Upper lobe of left lung (tissue), 6 donors: ENCODE data around the gene TK2. TPM values are rescaled to one million over a fixed set of nuclear protein-coding genes. Genes with fewer than 3 reads are reported as not detected.
"Not testable (repeated sequence)": the region's sequence is repeated elsewhere in the genome, so short reads cannot be mapped to it uniquely, and the experiment has no call there.

Experiments used
- ATAC-seq, 2 donors: fragments of 200-7000 bp; cut with Tn5 transposase; one replicate each; pipeline ENCODE4 v1.9.1; 2022; ENCODE audit warnings: mild to moderate bottlenecking in 2 of 2, moderate library complexity in 2 of 2; ENCODE audit not compliant: low FRiP score in 2 of 2
- DNase-seq, 2 donors: peaks; one replicate each; pipeline ENCODE4 v3.0.0-alpha.2; 2019 to 2020
- H3K27ac ChIP-seq, 4 donors: fragments of 200-600 bp; sonication (generic); one replicate each; pipeline ENCODE4 v1.5.1; 2016 to 2019
- H3K27me3 ChIP-seq, 4 donors: fragments of 200-600 bp; sonication (generic); one replicate each; pipeline ENCODE4 v1.5.1; 2017 to 2019
- H3K36me3 ChIP-seq, 4 donors: fragments of 200-600 bp; sonication (generic); one replicate each; pipeline ENCODE4 v1.5.1; 2016 to 2019
- H3K4me1 ChIP-seq, 4 donors: fragments of 200-600 bp; sonication (generic); one replicate each; pipeline ENCODE4 v1.5.1; 2018 to 2019
- H3K4me3 ChIP-seq, 4 donors: fragments of 200-600 bp; sonication (generic); one replicate each; pipeline ENCODE4 v1.5.1; 2017 to 2019; ENCODE audit warnings: mild to moderate bottlenecking in 2 of 4, moderate library complexity in 1 of 4
- H3K9me3 ChIP-seq, 4 donors: fragments of 200-600 bp; sonication (generic); one replicate each; pipeline ENCODE4 v1.5.1; 2018 to 2019
- EP300 ChIP-seq, 4 donors: sonication (generic); formaldehyde crosslinking; IDR thresholded peaks; one replicate each; pipeline ENCODE4 v1.5.1; 2017; ENCODE audit warnings: antibody characterized with exemption in 4 of 4, control low read depth in 2 of 4
- POLR2A ChIP-seq, 4 donors: fragments of 450-650 bp; IDR thresholded peaks; one replicate each; pipeline ENCODE4 v1.5.1; 2016 to 2017; ENCODE audit warnings: antibody characterized with exemption in 4 of 4, mild to moderate bottlenecking in 2 of 4
- POLR2AphosphoS5 ChIP-seq, 2 donors: sonication (generic); formaldehyde crosslinking; IDR thresholded peaks; one replicate each; pipeline ENCODE4 v1.5.1; 2017; ENCODE audit warnings: antibody characterized with exemption in 2 of 2
- WGBS, 2 donors: methylation state at CpG; one replicate each; pipeline ENCODE4 v1.1.5; 2017 to 2018; 5-methylcytosine and 5-hydroxymethylcytosine counted together
- total RNA-seq, 6 donors: library from RNA; depleted of rRNA in 4 of 6; stranded (reverse); fragments of >200 nt in 4 of 6; gene quantifications; one replicate each; pipeline versions ENCODE4 v1.1.0 to v1.2.1, GENCODE V29; 2016 to 2021
- TF ChIP-seq, protein P1 (sequence below), 6 experiments: fragments of 450-650 bp in 4 of 6; fragments of 200-600 bp in 2 of 6; sonication (generic) in 2 of 6; IDR thresholded peaks; one replicate each; pipeline ENCODE4 v1.5.1; 2016 to 2019; ENCODE audit warnings: antibody characterized with exemption in 6 of 6
- donor health status: DM: no; HTN: no; CAD: no; lungs with moderate emphysema.
- donor health status: DM: no; HTN: yes; CAD: no; lungs with severe emphysema.

The TK2 gene
- 10 to 100 TPM; 28.2 to 54.0 (median 36.6) TPM for total RNA-seq

DNA sequence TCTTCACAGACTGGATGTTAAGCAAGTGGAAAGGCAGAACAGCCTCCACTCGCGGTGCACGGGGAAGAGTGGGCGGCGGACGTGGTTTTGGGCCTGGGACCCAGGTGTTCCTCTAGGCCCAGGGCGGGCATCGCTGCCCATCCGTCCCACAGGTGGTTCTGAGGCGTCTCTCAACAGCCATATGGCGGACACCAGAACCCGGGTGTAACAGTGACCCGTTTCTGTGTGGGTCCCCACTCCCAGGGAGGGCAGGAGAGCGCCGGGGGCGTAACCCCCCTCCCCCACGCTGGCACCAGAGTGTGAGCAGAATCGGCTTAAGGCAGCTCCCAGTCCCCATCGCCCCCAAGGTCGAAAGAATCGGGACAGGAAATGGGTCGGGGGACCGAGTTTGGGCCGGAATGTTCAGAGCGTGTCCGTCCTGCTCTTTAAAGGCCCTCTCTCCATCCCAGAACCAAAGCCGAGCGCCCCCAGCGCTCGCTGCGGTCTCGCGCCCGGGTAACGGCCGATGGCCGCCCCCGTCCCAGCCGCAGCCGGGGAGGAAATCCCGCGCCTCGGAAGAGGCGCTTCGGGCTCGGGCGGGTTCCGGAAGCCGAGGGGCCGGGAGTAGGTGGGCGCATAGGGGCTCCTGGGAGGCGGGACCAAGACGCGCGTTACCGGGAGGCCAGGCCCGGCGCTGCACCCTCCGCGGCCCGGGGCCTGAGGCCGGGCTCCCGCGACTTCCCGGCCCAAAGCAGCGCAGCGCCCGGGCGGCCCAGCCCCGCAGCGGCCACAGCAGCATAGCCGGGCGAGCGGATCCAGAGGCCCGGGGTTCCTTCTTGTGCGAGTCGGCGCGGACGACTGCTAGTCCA lies at the start of gene TK2:
Gene TK2 (minus strand): TSS at position 839 of the 848 bp plus-strand sequence. CDS start 61 bp downstream, at position 778.
- TF ChIP-seq POLR2AphosphoS5 (IDR thresholded peaks at IDR 0.05) (peak; percentile 4 to 42), POLR2A (IDR thresholded peaks at IDR 0.05) (peak in 3 of 4 donors; percentile 13 to 80 (median 79)), EP300 (IDR thresholded peaks at IDR 0.05) (no peak)
- TF ChIP-seq, protein P1, sequence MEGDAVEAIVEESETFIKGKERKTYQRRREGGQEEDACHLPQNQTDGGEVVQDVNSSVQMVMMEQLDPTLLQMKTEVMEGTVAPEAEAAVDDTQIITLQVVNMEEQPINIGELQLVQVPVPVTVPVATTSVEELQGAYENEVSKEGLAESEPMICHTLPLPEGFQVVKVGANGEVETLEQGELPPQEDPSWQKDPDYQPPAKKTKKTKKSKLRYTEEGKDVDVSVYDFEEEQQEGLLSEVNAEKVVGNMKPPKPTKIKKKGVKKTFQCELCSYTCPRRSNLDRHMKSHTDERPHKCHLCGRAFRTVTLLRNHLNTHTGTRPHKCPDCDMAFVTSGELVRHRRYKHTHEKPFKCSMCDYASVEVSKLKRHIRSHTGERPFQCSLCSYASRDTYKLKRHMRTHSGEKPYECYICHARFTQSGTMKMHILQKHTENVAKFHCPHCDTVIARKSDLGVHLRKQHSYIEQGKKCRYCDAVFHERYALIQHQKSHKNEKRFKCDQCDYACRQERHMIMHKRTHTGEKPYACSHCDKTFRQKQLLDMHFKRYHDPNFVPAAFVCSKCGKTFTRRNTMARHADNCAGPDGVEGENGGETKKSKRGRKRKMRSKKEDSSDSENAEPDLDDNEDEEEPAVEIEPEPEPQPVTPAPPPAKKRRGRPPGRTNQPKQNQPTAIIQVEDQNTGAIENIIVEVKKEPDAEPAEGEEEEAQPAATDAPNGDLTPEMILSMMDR (IDR thresholded peaks at IDR 0.05), result peak in 2 of 6 experiments; percentile 22 to 47
- no peaks in the 10 kb centered on the region for H3K9me3 ChIP-seq
- no peaks in the 10 kb centered on the region for H3K27me3 ChIP-seq
- 6 to 17% methylated on average over 16 to 52 of the region's 80 CpGs for WGBS, 2 donors
- H3K36me3 ChIP-seq, result peaks cover 0 to 4% (median 0%) of the 10 kb centered on the region in 4 donors
- peak within 1 kb of the TSS; percentile 40 to 82 (median 69) for H3K4me3 ChIP-seq
- DNase-seq, result peak; percentile 69 to 93
- ATAC-seq, result peak; percentile 62 to 82
- H3K27ac ChIP-seq, result peak within 1 kb of the TSS; percentile 96 to 99 (median 98)
- H3K4me1 ChIP-seq, result peaks cover 38 to 66% (median 46%) of the 10 kb centered on the region in 4 donors

DNA sequence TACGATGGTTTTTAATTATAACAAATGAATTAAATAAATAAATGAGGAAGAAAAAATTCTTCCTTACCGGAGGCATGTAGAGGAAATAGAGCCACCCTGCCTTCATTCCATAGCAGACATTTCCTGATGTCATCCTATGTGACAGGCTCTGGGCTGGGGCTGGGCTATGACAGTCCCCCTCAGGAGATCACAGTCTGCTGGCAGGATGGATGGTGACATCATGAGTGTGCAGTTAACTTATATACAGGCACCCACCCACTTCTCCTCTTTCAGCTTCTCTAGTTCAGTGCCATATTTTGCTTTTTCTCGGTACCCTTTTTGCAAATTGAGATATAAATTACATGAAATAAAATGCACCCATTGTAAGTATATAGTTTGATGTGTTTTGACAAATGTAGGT lies 48.2 kb upstream of the TK2 start:
- DNase-seq (no peak), ATAC-seq (no peak)
- 57 to 58% methylated on average over 3 of the region's 3 CpGs for WGBS, 2 donors
- H3K36me3 ChIP-seq, result no peaks in the 10 kb centered on the region
- TF ChIP-seq POLR2A (IDR thresholded peaks at IDR 0.05) (no peak), EP300 (IDR thresholded peaks at IDR 0.05) (no peak), POLR2AphosphoS5 (IDR thresholded peaks at IDR 0.05) (no peak)
- TF ChIP-seq, protein P1 (IDR thresholded peaks at IDR 0.05), result no peak
- H3K4me1 ChIP-seq, result no peaks in the 10 kb centered on the region
- no peak overlapping the region for H3K4me3 ChIP-seq
- H3K27ac ChIP-seq, result no peak overlapping the region
- no peaks in the 10 kb centered on the region for H3K9me3 ChIP-seq
- no peaks in the 10 kb centered on the region for H3K27me3 ChIP-seq

DNA sequence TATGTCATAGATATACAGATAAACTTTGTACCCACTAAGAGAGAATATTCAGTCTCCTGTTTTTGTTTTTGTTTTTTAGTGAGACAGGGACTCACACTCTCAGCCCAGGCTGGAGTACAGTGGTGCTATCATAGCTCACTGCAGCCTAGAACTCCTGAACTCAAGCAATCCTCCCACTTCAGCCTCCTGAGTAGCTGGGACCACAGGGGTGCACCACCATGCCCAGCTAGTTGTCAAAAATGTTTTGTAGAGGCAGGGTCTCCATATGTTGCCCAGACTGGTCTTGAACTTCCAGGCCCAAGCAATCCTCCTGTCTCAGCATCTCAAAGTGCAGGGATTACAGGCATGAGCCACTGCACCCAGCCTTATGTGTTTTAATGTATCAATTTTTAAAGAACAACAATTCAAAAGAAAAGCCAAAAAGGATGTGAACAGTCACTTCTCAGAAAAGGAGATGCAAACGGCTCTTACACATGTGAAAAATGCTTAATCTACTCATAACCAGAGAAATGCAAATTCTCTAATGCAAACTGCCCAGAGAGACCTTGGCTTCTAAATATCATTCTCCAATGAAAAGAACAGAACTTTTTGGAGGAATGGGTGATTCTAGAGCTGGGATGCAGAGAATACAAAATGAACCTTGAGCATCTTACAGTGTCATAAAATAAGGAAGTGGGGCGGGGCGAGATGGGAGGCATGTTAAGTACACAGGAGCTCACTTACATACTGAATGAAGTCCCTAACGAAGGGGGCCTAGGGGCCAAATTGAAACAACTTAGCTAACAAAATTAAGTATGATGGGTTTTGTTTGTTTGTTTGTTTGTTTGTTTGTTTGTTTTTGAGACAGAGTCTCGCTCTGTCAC lies 47.3 kb upstream of the TK2 start:
- DNase-seq (no peak), ATAC-seq (no peak)
- 81 to 82% methylated on average over 5 of the region's 5 CpGs for WGBS, 2 donors
- TF ChIP-seq POLR2A (IDR thresholded peaks at IDR 0.05), result no peak
- TF ChIP-seq EP300 (IDR thresholded peaks at IDR 0.05), result no peak
- TF ChIP-seq POLR2AphosphoS5 (IDR thresholded peaks at IDR 0.05), result no peak
- TF ChIP-seq, protein P1 (IDR thresholded peaks at IDR 0.05), result no peak
- Histone ChIP-seq H3K4me3 (no peak overlapping the region), H3K9me3 (no peaks in the 10 kb centered on the region), H3K4me1 (no peaks in the 10 kb centered on the region), H3K27ac (no peak overlapping the region), H3K27me3 (no peaks in the 10 kb centered on the region), H3K36me3 (no peaks in the 10 kb centered on the region)

DNA sequence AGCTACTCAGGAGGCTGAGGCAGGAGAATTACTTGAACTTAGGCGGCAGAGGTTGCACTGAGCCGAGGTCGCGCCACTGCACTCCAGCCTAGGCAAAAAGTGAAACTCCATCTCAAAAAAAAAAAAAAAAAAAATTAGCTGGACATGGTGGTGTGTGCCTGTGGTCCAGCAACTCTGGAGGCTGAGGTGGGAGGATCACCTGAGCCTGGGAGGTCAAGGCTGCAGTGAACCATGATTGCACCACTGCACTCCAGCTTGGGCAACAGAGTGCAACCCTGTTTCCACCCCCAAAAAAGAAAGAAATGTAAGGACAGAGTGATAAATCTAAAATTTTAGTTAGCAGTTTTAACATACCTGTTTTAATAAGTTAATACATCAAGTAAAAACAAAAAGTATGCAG lies 46.6 kb upstream of the TK2 start:
- DNase-seq, H3K27me3 ChIP-seq, ATAC-seq, H3K4me3 ChIP-seq, H3K36me3 ChIP-seq, H3K27ac ChIP-seq, H3K9me3 ChIP-seq, H3K4me1 ChIP-seq: not testable (repeated sequence)
- 98% methylated on average over 4 of the region's 4 CpGs for WGBS, 2 donors

DNA sequence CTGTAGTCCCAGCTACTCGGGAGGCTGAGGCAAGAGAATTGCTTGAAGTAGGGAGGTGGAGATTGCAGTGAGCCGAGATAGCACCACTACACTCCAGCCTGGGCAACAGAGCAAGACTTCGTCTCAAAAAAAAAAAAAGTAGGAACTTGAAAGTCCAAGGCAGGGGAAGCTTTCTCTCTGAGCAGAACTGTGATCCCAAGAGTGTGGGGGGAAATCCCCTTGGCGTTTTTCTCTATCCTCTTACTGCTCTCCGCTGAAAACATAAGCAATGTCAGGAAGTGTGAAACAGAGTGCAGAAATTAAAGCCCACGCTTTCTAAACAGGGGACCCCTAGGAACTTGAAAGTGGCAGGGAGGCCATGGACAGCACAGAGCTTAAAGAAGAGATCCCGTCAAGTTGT lies 44.8 kb upstream of the TK2 start:
- ATAC-seq (no peak), DNase-seq (no peak)
- TF ChIP-seq, protein P1 (IDR thresholded peaks at IDR 0.05), result no peak
- TF ChIP-seq POLR2A (IDR thresholded peaks at IDR 0.05), result no peak
- no peak for TF ChIP-seq POLR2AphosphoS5 (IDR thresholded peaks at IDR 0.05)
- no peak for TF ChIP-seq EP300 (IDR thresholded peaks at IDR 0.05)
- Histone ChIP-seq H3K9me3 (no peaks in the 10 kb centered on the region), H3K4me3 (no peak overlapping the region), H3K27me3 (no peaks in the 10 kb centered on the region), H3K36me3 (no peaks in the 10 kb centered on the region), H3K27ac (no peak overlapping the region), H3K4me1 (peaks cover 0 to 4% (median 1%) of the 10 kb centered on the region in 4 donors)
- 60 to 64% methylated on average over 7 of the region's 7 CpGs for WGBS, 2 donors
